Natural killer cell treated with Interleukin-12 subunit alpha and Interleukin-12 subunit beta and Interleukin-15 and Interleukin-18, amount 100 ng/mL, for 72 hours (primary cell): Measurements from ENCODE around the gene WRAP73. TPM values are rescaled to one million over a fixed set of nuclear protein-coding genes. Genes with fewer than 3 reads are reported as not detected.
"Not testable (repeated sequence)": the region's sequence is repeated elsewhere in the genome, so short reads cannot be mapped to it uniquely, and the experiment has no call there.

Source experiments
- ATAC-seq, 2 donors: fragments of 150-1000 bp; cut with Tn5 transposase in 1 of 2; sonication (Bioruptor Pico), chemical (Tn5 transposase) in 1 of 2; 2 replicates each; pipeline ENCODE4 v1.10.0; 2021
- DNase-seq: peaks from one replicate; pipeline ENCODE4 v3.0.0; 2022; ENCODE audit warnings: low spot score
- H3K27ac Mint-ChIP-seq, 2 donors: 1 replicate in 1 of 2; 2 replicates in 1 of 2; pipeline ENCODE4 v1.8.0; 2022; ENCODE audit warnings: mixed read lengths in 2 of 2, mild to moderate bottlenecking in 1 of 2, moderate library complexity in 1 of 2
- H3K27me3 Mint-ChIP-seq, 2 donors: 1 replicate in 1 of 2; 2 replicates in 1 of 2; pipeline ENCODE4 v1.8.0; 2022; ENCODE audit warnings: mixed read lengths in 2 of 2
- H3K36me3 Mint-ChIP-seq: one replicate; pipeline ENCODE4 v1.8.0; 2022; ENCODE audit warnings: mixed read lengths
- H3K4me1 Mint-ChIP-seq, 2 donors: 1 replicate in 1 of 2; 2 replicates in 1 of 2; pipeline ENCODE4 v1.8.0; 2022; ENCODE audit warnings: low read depth in 2 of 2, mixed read lengths in 2 of 2, mild to moderate bottlenecking in 1 of 2
- H3K4me3 Mint-ChIP-seq: one replicate; pipeline ENCODE4 v1.8.0; 2022; ENCODE audit warnings: mixed read lengths
- H3K9me3 Mint-ChIP-seq: 2 replicates; pipeline ENCODE4 v1.8.0; 2022; ENCODE audit warnings: mixed read lengths
- total RNA-seq, 2 donors: library from RNA; stranded (reverse); gene quantifications; one replicate each; pipeline ENCODE4 v1.2.3, GENCODE V29; 2022

Gene WRAP73
- total RNA-seq, 2 donors from 2014 or later = 27.6 to 51.3 TPM

- no peak overlapping the region for H3K4me3 Mint-ChIP-seq
- no peak overlapping the region for H3K27ac Mint-ChIP-seq
- no peaks in the 10 kb centered on the region for H3K9me3 Mint-ChIP-seq
- DNase-seq (no peak), ATAC-seq (no peak)
- peaks cover 0 to 3% of the 10 kb centered on the region in 2 donors for H3K4me1 Mint-ChIP-seq
- H3K36me3 Mint-ChIP-seq = peaks cover 5% of the 10 kb centered on the region
- no peaks in the 10 kb centered on the region for H3K27me3 Mint-ChIP-seq
Observed at GRCh38 chr1:3631320-3632260, 18.3 kb downstream of the WRAP73 start.

DNA sequence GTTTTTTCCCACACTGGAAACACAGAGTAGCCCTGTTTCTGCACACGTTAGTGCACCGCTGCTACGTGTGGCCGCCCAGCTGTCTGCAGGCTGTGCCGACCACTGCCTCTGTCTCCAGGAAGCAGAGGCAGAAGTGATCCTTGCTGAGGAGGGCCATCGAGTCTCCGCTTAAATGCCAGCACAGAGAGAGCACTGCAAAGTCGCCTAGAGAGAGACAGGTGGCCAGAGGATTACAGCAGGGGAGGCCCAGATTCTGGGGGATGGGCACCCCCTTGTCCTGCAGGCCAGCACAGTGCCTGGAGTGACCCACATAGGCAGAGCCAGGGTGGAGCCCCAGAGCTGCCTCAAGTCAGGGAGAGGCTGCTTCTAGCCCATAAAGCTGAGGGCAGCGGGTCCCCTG, 19.0 kb downstream of the WRAP73 start:
- H3K9me3 Mint-ChIP-seq = no peaks in the 10 kb centered on the region
- ATAC-seq (no peak), DNase-seq (no peak)
- peaks cover 4% of the 10 kb centered on the region in 2 donors for H3K4me1 Mint-ChIP-seq
- H3K36me3 Mint-ChIP-seq = no peaks in the 10 kb centered on the region
- H3K27ac Mint-ChIP-seq = no peak overlapping the region
- H3K4me3 Mint-ChIP-seq = no peak overlapping the region
- no peaks in the 10 kb centered on the region for H3K27me3 Mint-ChIP-seq

GRCh38 chr1:3630161-3630611, 19.7 kb downstream of the WRAP73 start:
- no peaks in the 10 kb centered on the region for H3K36me3 Mint-ChIP-seq
- ATAC-seq (no peak), DNase-seq (no peak)
- peaks cover 7% of the 10 kb centered on the region in 2 donors for H3K4me1 Mint-ChIP-seq
- H3K4me3 Mint-ChIP-seq = no peak overlapping the region
- no peak overlapping the region for H3K27ac Mint-ChIP-seq
- H3K9me3 Mint-ChIP-seq = no peaks in the 10 kb centered on the region
- no peaks in the 10 kb centered on the region for H3K27me3 Mint-ChIP-seq

GRCh38 chr1:3629561-3630160, 20.2 kb downstream of the WRAP73 start:
- Mint-ChIP-seq H3K27ac (no peak overlapping the region), H3K27me3 (no peaks in the 10 kb centered on the region), H3K4me1 (peaks cover 8 to 9% of the 10 kb centered on the region in 2 donors), H3K4me3 (no peak overlapping the region), H3K36me3 (no peaks in the 10 kb centered on the region), H3K9me3 (no peaks in the 10 kb centered on the region)
- ATAC-seq (no peak), DNase-seq (no peak)

GRCh38 chr1:3628445-3628844, 21.5 kb downstream of the WRAP73 start:
- Mint-ChIP-seq H3K4me1 (peaks cover 18 to 21% of the 10 kb centered on the region in 2 donors), H3K36me3 (no peaks in the 10 kb centered on the region), H3K9me3 (no peaks in the 10 kb centered on the region)

GRCh38 chr1:3627515-3628253, 22.2 kb downstream of the WRAP73 start:
- Mint-ChIP-seq H3K27me3 (no peaks in the 10 kb centered on the region), H3K9me3 (no peaks in the 10 kb centered on the region), H3K36me3 (no peaks in the 10 kb centered on the region), H3K4me1 (peaks cover 26 to 28% of the 10 kb centered on the region in 2 donors), H3K27ac (no peak overlapping the region), H3K4me3 (no peak overlapping the region)
- ATAC-seq (no peak), DNase-seq (no peak)

More at GRCh38 chr1:3628445-3628844, 21.5 kb downstream of the WRAP73 start:
- ATAC-seq = no peak
- H3K27me3 Mint-ChIP-seq = no peaks in the 10 kb centered on the region
- no peak overlapping the region for H3K27ac Mint-ChIP-seq
- no peak for DNase-seq
- no peak overlapping the region for H3K4me3 Mint-ChIP-seq

DNA sequence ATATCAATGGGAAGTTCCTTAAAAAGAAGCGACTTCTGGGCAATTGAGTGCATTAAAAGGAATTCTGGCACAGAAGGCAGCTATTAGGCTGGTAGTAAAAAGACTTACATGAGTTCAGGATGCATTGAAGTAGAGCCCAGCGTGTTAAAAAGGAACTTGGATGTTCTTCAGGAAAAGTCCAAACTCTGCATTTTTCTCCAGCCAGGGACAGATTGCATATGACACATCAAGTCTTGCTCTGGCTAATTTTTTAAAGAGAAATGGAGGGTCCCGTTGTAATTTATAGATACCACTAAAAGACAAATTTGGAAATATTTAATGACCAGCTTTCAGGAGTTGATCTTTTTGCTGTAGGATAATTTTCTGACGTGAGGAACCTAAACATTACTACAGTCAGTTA, 23.9 kb downstream of the WRAP73 start:
- Mint-ChIP-seq H3K9me3 (no peaks in the 10 kb centered on the region), H3K27me3 (no peaks in the 10 kb centered on the region), H3K36me3 (no peaks in the 10 kb centered on the region), H3K27ac (peak overlapping the region in 1 of 2 donors; percentile 21), H3K4me3 (peak overlapping the region; percentile 93), H3K4me1 (peaks cover 28 to 29% of the 10 kb centered on the region in 2 donors)
- no peak for DNase-seq
- no peak for ATAC-seq

GRCh38 chr1:3625151-3625907, 24.6 kb downstream of the WRAP73 start:
- peak overlapping the region; percentile 93 for H3K4me3 Mint-ChIP-seq
- peak in 1 of 2 donors; percentile 34 for ATAC-seq
- H3K27me3 Mint-ChIP-seq = no peaks in the 10 kb centered on the region
- no peaks in the 10 kb centered on the region for H3K9me3 Mint-ChIP-seq
- peaks cover 28 to 33% of the 10 kb centered on the region in 2 donors for H3K4me1 Mint-ChIP-seq
- peak overlapping the region; percentile 21 to 70 for H3K27ac Mint-ChIP-seq
- no peaks in the 10 kb centered on the region for H3K36me3 Mint-ChIP-seq
- no peak for DNase-seq

GRCh38 chr1:3624200-3625136, 25.4 kb downstream of the WRAP73 start, which contains the start of gene TPRG1L:
TSS of gene TPRG1L (plus strand) at chr1:3625015. CDS start at chr1:3625073, 58 bp downstream.
- ATAC-seq = peak; percentile 98
- Mint-ChIP-seq H3K9me3 (no peaks in the 10 kb centered on the region), H3K4me1 (peaks cover 33 to 34% of the 10 kb centered on the region in 2 donors)

GRCh38 chr1:3623441-3624199, 26.3 kb downstream of the WRAP73 start:
- ATAC-seq (no peak), DNase-seq (no peak)
- no peaks in the 10 kb centered on the region for H3K27me3 Mint-ChIP-seq
- no peaks in the 10 kb centered on the region for H3K9me3 Mint-ChIP-seq
- no peaks in the 10 kb centered on the region for H3K36me3 Mint-ChIP-seq
- H3K27ac Mint-ChIP-seq = peak overlapping the region in 1 of 2 donors; percentile 78
- peak overlapping the region; percentile 93 for H3K4me3 Mint-ChIP-seq
- H3K4me1 Mint-ChIP-seq = peaks cover 36 to 40% of the 10 kb centered on the region in 2 donors

More at GRCh38 chr1:3624200-3625136, 25.4 kb downstream of the WRAP73 start, which contains the start of gene TPRG1L:
- no peaks in the 10 kb centered on the region for H3K27me3 Mint-ChIP-seq
- peak; percentile 97 for DNase-seq
- no peaks in the 10 kb centered on the region for H3K36me3 Mint-ChIP-seq
- peak within 1 kb of the TSS; percentile 93 for H3K4me3 Mint-ChIP-seq
- peak within 1 kb of the TSS; percentile 70 to 78 for H3K27ac Mint-ChIP-seq

GRCh38 chr1:3622102-3622501, 27.8 kb downstream of the WRAP73 start:
- H3K9me3 Mint-ChIP-seq, ATAC-seq, H3K36me3 Mint-ChIP-seq, H3K27me3 Mint-ChIP-seq, DNase-seq, H3K27ac Mint-ChIP-seq: not testable (repeated sequence)
- Mint-ChIP-seq H3K4me1 (peaks cover 36 to 40% of the 10 kb centered on the region in 2 donors), H3K4me3 (peak overlapping the region; percentile 3)
